Measurements from ENCODE around the gene TM9SF1. TPM values are rescaled to one million over a fixed set of nuclear protein-coding genes. Genes with fewer than 3 reads are reported as not detected.

Gene TM9SF1
- total and polyA plus RNA-seq, 9 of the 15 experiments (the other 6 are each of a cell fraction or from before 2014, with no cell fraction given): 5.3 to 20.3 (median 11.8) TPM

- TF ChIP-seq RBFOX2 (IDR thresholded peaks at IDR 0.05; ENCODE audit: low read depth, low read length): peak; percentile 48
- TF ChIP-seq ZBTB43 (CRISPR knock-in tag; IDR thresholded peaks at IDR 0.05): no peak
- TF ChIP-seq POLR2G (IDR thresholded peaks at IDR 0.05; ENCODE audit: low read depth, low read length): peak; percentile 3; the same call in 1 of the 2 replicates
- TF ChIP-seq ZC3H8 (IDR thresholded peaks at IDR 0.05): no peak
- H2AFZ ChIP-seq (ENCODE audit: low read depth, low read length): no peak overlapping the region
- no peaks in the 10 kb centered on the region for H3K27me3 ChIP-seq (ENCODE audit: control insufficient read depth in 2 of 2, insufficient read depth in 2 of 2, low read length in 2 of 2)
- no peak for DNase-seq (ENCODE audit: extremely low read depth in 1 of 4, low spot score in 3 of 4)
- no TSS peak for BruUV-seq (replicated peaks)
- no peak overlapping the region for H3K4me2 ChIP-seq (ENCODE audit: insufficient read depth, low read length)
- H3K36me3 ChIP-seq (ENCODE audit: control insufficient read depth, insufficient read depth, low read length): peaks cover 86% of the 10 kb centered on the region; the same call in 2 of the 3 replicates
- no peaks in the 10 kb centered on the region for H4K20me1 ChIP-seq (replicated peaks; ENCODE audit: control insufficient read depth, insufficient read depth, low read length)
- WGBS (ENCODE audit: insufficient coverage, low coverage, missing lambda C conversion rate): 86% methylated on average over 9 of the region's 14 CpGs
- no peaks in the 10 kb centered on the region for H3K9me3 ChIP-seq (replicated peaks; ENCODE audit: control insufficient read depth, insufficient read depth, low read depth, low read length)
- H3K27ac ChIP-seq (ENCODE audit: extremely low read depth, low read depth, low read length): no peak overlapping the region
- no peaks in the 10 kb centered on the region for H3K9me1 ChIP-seq (ENCODE audit: control insufficient read depth, insufficient read depth, low read length)
- H3K9ac ChIP-seq (ENCODE audit: insufficient read depth in 1 of 2, low read depth in 2 of 2, low read length in 2 of 2): no peak overlapping the region
- ChIA-PET CTCF (ENCODE audit: low intra/inter-chr PET ratio) (no interaction called here), POLR2A (no interaction called here)
- no peak overlapping the region for H3K4me3 ChIP-seq
- FAIRE-seq: no peak
- peaks cover 0 to 4% of the 10 kb centered on the region in 2 experiments; a peak in 2 of 5 replicates for H3K4me1 ChIP-seq (replicated peaks in 1 of 2; ENCODE audit: control insufficient read depth in 2 of 2, insufficient read depth in 2 of 2, low read length in 2 of 2)
- intact Hi-C loops (cut with micrococcal nuclease) (no loop called here), in situ Hi-C loops (cut with MboI) (no loop called here)
- H3K79me2 ChIP-seq (ENCODE audit: control insufficient read depth, insufficient read depth, low read length): peaks cover 4% of the 10 kb centered on the region
- ATAC-seq: no peak
These were observed 12.9 kb downstream of the TM9SF1 start for GRCh38 chr14:24182110-24182882.
